OCI-LY3 (cell line): ENCODE measurements around the gene DARS2.

Experiments used
- EZH2phosphoT487 ChIP-seq: fragments of 200-600 bp; shearing (Covaris generic); IDR thresholded peaks from 2 replicates; pipeline ENCODE4 v1.6.1; 2018; ENCODE audit warnings: antibody characterized with exemption, mixed run types, low read depth
- TF ChIP-seq, protein P1 (sequence below): fragments of 200-600, 300-600 bp; sonication (generic); IDR thresholded peaks from 2 replicates; pipeline ENCODE4 v1.5.1; 2014; ENCODE audit warnings: antibody characterized with exemption, low read length, low read depth

DNA sequence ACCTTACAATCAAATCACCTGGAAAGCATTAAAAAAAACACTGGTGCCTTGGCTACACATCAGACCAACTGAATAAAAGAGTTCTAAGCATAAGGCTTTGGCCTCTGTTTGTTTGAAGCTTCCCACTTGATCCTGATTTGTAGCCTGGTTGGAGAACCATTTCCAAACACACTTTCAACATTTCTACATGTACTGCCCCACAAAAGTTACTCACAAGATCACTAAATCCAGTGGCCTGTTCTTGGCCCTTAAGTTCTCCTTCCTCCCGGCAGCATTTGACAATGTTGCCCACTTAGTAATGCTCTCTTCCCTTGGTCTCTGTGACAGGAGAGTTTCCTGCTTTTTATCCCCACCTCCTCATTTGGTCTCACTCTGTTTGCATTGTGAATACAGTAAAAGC is 31.5 kb downstream of the DARS2 start:
- TF ChIP-seq, protein P1, sequence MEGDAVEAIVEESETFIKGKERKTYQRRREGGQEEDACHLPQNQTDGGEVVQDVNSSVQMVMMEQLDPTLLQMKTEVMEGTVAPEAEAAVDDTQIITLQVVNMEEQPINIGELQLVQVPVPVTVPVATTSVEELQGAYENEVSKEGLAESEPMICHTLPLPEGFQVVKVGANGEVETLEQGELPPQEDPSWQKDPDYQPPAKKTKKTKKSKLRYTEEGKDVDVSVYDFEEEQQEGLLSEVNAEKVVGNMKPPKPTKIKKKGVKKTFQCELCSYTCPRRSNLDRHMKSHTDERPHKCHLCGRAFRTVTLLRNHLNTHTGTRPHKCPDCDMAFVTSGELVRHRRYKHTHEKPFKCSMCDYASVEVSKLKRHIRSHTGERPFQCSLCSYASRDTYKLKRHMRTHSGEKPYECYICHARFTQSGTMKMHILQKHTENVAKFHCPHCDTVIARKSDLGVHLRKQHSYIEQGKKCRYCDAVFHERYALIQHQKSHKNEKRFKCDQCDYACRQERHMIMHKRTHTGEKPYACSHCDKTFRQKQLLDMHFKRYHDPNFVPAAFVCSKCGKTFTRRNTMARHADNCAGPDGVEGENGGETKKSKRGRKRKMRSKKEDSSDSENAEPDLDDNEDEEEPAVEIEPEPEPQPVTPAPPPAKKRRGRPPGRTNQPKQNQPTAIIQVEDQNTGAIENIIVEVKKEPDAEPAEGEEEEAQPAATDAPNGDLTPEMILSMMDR, result no peak
- no peak for TF ChIP-seq EZH2phosphoT487
